Pancreas (tissue), 10 donors: Measurements from ENCODE around the gene COPE. TPM values are rescaled to one million over a fixed set of nuclear protein-coding genes. Genes with fewer than 3 reads are reported as not detected.
A peak's percentile ranks its signal among the peaks of the same experiment; 100 is the strongest.

Experiments used
- ATAC-seq, 4 donors: fragments of 200-7000 bp; cut with Tn5 transposase; one replicate each; pipeline versions ENCODE4 v1.8.0 to v1.9.1; 2020; ENCODE audit warnings: mild to moderate bottlenecking in 4 of 4, moderate library complexity in 4 of 4
- DNase-seq, 6 donors: peaks; one replicate each; pipeline ENCODE4 v3.0.0-alpha.2; 2020
- FAIRE-seq: peaks from 2 replicates; lab custom pipeline; 2012; peaks lifted over from hg19 to GRCh38; lab: Jason Lieb, UNC
- H3K27ac ChIP-seq, 4 donors: fragments of 200-600 bp; sonication (generic); 1 replicate in 3 of 4; 2 replicates in 1 of 4; pipeline versions ENCODE4 v1.5.0 to v1.8.0; 2020
- H3K27me3 ChIP-seq, 4 donors: fragments of 200-600 bp; one replicate each; pipeline ENCODE4 v1.8.0; 2021
- H3K36me3 ChIP-seq, 3 donors: fragments of 200-600 bp; sonication (generic) in 1 of 3; one replicate each; pipeline versions ENCODE4 v1.5.0 to v1.8.0; 2020 to 2021
- H3K4me1 ChIP-seq, 3 donors: fragments of 200-600 bp; one replicate each; pipeline ENCODE4 v1.8.0; 2021
- H3K4me3 ChIP-seq, 4 donors: fragments of 200-600 bp; sonication (generic) in 2 of 4; one replicate each; pipeline versions ENCODE4 v1.5.0 to v1.8.0; 2020 to 2021
- H3K9me3 ChIP-seq, 4 donors: fragments of 200-600 bp; one replicate each; pipeline ENCODE4 v1.8.0; 2021
- WGBS, 2 donors: extraction: QIAGEN DNeasy Blood & Tissue Kit; methylation state at CpG; one replicate each; pipeline ENCODE4 v1.1.7; 2013; 5-methylcytosine and 5-hydroxymethylcytosine counted together
- intact Hi-C, 3 donors: fragments of 100-400 bp; cut with DNase I; formaldehyde crosslinking; loops; one replicate each; pipeline versions ENCODE4 v1.11.1 to v1.14.2; 2022
- polyA plus RNA-seq, 2 donors: library from polyadenylated mRNA; stranded (reverse); fragments of 200-250 nt; gene quantifications; one replicate each; pipeline ENCODE4 v1.2.3, GENCODE V29; 2013
- total RNA-seq, 6 donors: library from RNA; stranded (reverse); fragmentation: NEBNext Ultra II Directional in 4 of 6; extraction: Animal tissue kit (Norgen Biotek cat#: 25700) in 4 of 6; gene quantifications; one replicate each; pipeline versions ENCODE4 v1.2.1 to v1.2.4, GENCODE V29; 2021 to 2023
- TF ChIP-seq, protein P1 (sequence below), 4 donors: fragments of 200-600 bp; sonication (generic) in 3 of 4; IDR thresholded peaks; one replicate each; pipeline versions ENCODE4 v1.5.0 to v1.8.0; 2021; ENCODE audit warnings: antibody characterized with exemption in 4 of 4
- donor health status: healthy with polysubstance abuse.
- donor health status: DM: no; HTN: no; CAD: no; lungs with moderate emphysema.
- donor health status: DM: no; HTN: no; CAD: no.
- donor health status: control.
- donor health status: control.
- donor health status: Bipolar disorder and iron deficiency.
- donor health status: DM: yes; HTN: yes; CAD: no.
- donor health status: DM: no; HTN: no; CAD: no.
- donor health status: DM: no; HTN: no; CAD: no.
- donor health status: DM: yes; HTN: yes; CAD: no.

Gene COPE
- total and polyA plus RNA-seq, 8 donors, result 58.2 to 200 (median 94.2) TPM

DNA sequence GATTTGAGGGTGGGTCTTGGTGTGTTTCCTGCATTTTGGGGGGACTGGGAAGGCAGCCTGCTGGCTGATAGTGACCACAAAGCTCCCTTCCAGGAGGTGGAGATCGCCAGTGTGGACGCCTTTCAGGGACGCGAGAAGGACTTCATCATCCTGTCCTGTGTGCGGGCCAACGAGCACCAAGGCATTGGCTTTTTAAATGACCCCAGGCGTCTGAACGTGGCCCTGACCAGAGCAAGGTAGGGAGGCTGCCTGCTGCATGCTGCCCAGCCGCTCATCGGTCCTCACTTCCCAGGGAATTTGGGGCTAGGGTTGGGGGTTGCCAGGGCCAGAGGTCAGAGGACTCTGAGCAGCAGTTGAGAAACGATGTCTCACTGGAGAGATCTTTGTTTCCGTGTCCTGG, 57.3 kb downstream of the COPE start:
- Histone ChIP-seq H3K9me3 (no peaks in the 10 kb centered on the region), H3K27ac (no peak overlapping the region), H3K4me1 (no peaks in the 10 kb centered on the region), H3K27me3 (no peaks in the 10 kb centered on the region), H3K36me3 (peaks cover 9 to 100% (median 84%) of the 10 kb centered on the region in 3 donors), H3K4me3 (no peak overlapping the region)
- intact Hi-C loops, result no loop called here
- ATAC-seq (no peak), FAIRE-seq (no peak), DNase-seq (peak in 1 of 6 donors; percentile 48)
- TF ChIP-seq, protein P1, sequence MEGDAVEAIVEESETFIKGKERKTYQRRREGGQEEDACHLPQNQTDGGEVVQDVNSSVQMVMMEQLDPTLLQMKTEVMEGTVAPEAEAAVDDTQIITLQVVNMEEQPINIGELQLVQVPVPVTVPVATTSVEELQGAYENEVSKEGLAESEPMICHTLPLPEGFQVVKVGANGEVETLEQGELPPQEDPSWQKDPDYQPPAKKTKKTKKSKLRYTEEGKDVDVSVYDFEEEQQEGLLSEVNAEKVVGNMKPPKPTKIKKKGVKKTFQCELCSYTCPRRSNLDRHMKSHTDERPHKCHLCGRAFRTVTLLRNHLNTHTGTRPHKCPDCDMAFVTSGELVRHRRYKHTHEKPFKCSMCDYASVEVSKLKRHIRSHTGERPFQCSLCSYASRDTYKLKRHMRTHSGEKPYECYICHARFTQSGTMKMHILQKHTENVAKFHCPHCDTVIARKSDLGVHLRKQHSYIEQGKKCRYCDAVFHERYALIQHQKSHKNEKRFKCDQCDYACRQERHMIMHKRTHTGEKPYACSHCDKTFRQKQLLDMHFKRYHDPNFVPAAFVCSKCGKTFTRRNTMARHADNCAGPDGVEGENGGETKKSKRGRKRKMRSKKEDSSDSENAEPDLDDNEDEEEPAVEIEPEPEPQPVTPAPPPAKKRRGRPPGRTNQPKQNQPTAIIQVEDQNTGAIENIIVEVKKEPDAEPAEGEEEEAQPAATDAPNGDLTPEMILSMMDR (IDR thresholded peaks at IDR 0.05), result no peak
- 92 to 94% methylated on average over 12 of the region's 12 CpGs for WGBS, 2 donors

DNA sequence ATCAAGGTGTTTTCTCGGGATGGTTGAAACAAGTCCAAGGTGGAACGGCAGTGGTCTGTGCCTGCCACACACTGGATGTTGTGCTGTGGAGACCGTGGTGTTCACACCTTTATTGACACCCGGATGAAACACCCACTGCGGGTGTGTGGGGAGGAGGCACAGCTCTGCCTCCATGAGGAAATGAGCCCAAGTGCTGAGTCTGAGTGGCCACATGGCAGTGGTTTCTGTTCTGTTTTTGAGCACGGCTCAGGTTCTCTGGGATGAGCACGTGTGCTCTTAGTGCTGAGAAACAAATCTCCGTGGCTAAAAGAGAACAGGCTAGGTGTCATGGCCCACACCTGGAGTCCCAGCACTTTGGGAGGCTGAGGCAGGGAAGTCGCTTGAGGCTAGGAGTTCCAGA, 58.0 kb downstream of the COPE start:
- WGBS, 2 donors, result 87 to 89% methylated on average over 9 of the region's 9 CpGs
- Histone ChIP-seq H3K36me3 (peaks cover 9 to 100% (median 85%) of the 10 kb centered on the region in 3 donors), H3K4me1 (no peaks in the 10 kb centered on the region), H3K27ac (no peak overlapping the region), H3K4me3 (no peak overlapping the region), H3K9me3 (no peaks in the 10 kb centered on the region), H3K27me3 (no peaks in the 10 kb centered on the region)
- DNase-seq, result no peak
- no peak for FAIRE-seq
- TF ChIP-seq, protein P1 (IDR thresholded peaks at IDR 0.05), result no peak
- peak in 1 of 4 donors; percentile 8 for ATAC-seq
- intact Hi-C loops, result no loop called here

DNA sequence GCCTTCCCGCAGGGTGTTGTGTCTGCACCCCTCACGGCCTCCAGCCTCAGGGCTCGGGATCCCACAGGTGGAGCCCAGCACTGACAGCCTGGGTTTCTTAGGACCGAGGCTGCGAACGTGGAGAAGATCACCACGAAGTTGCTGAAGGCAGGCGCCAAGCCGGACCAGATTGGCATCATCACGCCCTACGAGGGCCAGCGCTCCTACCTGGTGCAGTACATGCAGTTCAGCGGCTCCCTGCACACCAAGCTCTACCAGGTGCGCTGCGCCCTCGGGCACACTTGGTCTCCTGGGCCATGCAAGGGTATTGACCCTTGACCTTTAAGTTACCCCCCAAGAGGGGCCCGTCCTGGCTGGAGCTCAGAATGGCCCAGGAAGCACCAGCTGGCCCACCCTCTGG, 58.5 kb downstream of the COPE start:
- no peak for FAIRE-seq
- no peak overlapping the region for H3K27ac ChIP-seq

DNA sequence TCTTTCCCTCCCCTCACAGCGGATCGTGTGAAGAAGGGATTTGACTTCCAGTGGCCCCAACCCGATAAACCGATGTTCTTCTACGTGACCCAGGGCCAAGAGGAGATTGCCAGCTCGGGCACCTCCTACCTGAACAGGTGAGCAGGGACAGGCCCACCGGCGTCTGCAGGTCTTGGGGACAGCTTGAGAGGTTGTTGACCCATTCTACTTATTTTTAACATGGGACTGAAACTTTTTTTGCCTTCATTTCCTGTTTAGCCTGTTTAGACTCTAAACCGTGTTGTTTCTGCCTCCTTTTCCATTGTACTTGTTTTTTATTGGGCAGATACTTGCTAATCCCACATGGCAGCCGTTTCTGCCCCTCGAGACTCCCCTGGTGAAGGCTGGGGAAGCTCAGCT, 58.9 kb downstream of the COPE start:
- H3K9me3 ChIP-seq, result no peaks in the 10 kb centered on the region
- H3K4me1 ChIP-seq, result no peaks in the 10 kb centered on the region
- intact Hi-C loops, result no loop called here
- no peaks in the 10 kb centered on the region for H3K27me3 ChIP-seq
- no peak overlapping the region for H3K4me3 ChIP-seq
- DNase-seq (no peak), FAIRE-seq (no peak), ATAC-seq (no peak)
- H3K27ac ChIP-seq, result no peak overlapping the region
- H3K36me3 ChIP-seq, result peaks cover 9 to 100% (median 85%) of the 10 kb centered on the region in 3 donors
- WGBS, 2 donors, result 79 to 85% methylated on average over 11 of the region's 11 CpGs
- TF ChIP-seq, protein P1 (IDR thresholded peaks at IDR 0.05), result no peak

More for the DNA sequence above, 58.5 kb downstream of the COPE start:
- intact Hi-C loops, result no loop called here
- DNase-seq (peak in 1 of 6 donors; percentile 67), ATAC-seq (no peak)
- no peak overlapping the region for H3K4me3 ChIP-seq
- TF ChIP-seq, protein P1 (IDR thresholded peaks at IDR 0.05), result no peak
- H3K36me3 ChIP-seq, result peaks cover 10 to 100% (median 85%) of the 10 kb centered on the region in 3 donors
- WGBS, 2 donors, result 87 to 90% methylated on average over 17 of the region's 17 CpGs
- H3K9me3 ChIP-seq, result no peaks in the 10 kb centered on the region
- no peaks in the 10 kb centered on the region for H3K27me3 ChIP-seq
- H3K4me1 ChIP-seq, result no peaks in the 10 kb centered on the region

DNA sequence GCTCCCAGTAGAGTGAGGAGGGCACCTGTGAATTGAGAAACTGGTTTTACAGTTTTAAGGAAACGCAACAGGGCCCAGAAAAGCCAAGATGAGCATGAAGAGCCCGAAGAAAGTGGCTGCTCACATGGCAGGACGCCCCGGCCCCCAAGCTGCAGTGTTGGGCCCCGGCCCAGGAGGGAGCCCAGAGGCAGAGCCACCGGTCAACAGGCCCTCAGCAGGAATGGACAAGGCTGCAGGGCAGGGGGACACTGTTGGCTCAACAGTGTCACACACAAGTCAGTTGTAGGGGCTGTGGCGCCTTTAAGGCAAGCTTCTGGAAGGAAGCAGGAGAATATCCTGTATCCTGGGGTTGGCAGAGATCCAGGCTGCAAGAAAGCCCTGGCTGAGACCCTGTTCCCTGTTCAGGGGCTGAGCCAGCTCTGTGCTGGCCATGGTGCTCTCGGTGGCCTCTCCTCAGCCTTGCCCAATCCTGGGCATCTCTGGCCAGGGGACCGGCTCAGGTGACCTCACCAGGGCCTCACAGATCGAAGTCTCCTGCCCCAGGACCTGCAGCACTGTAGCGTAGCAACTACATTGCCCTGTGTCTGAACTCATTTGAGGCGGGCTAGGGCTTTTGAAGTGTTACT, 59.4 kb downstream of the COPE start:
- Histone ChIP-seq H3K4me1 (no peaks in the 10 kb centered on the region), H3K27ac (no peak overlapping the region), H3K9me3 (no peaks in the 10 kb centered on the region), H3K4me3 (no peak overlapping the region), H3K27me3 (no peaks in the 10 kb centered on the region), H3K36me3 (peaks cover 9 to 100% (median 84%) of the 10 kb centered on the region in 3 donors)
- intact Hi-C loops, result no loop called here
- TF ChIP-seq, protein P1 (IDR thresholded peaks at IDR 0.05), result no peak
- ATAC-seq (no peak), FAIRE-seq (no peak), DNase-seq (no peak)
- 88 to 91% methylated on average over 12 of the region's 12 CpGs for WGBS, 2 donors
